Rectal smooth muscle tissue (tissue), 1 donor: Measurements from ENCODE around the gene PANK2.

Experiments used
- H3K27ac ChIP-seq: one replicate; pipeline ENCODE4 v1.7.0; 2013; ENCODE audit warnings: low read depth, low read length, inconsistent platforms
- H3K27me3 ChIP-seq: one replicate; pipeline ENCODE4 v1.7.0; 2013; ENCODE audit warnings: low read length; ENCODE audit not compliant: control insufficient read depth, insufficient read depth
- H3K36me3 ChIP-seq: one replicate; pipeline ENCODE4 v1.7.0; 2013; ENCODE audit warnings: low read length; ENCODE audit not compliant: control insufficient read depth, insufficient read depth
- H3K4me1 ChIP-seq: one replicate; pipeline ENCODE4 v1.7.0; 2013; ENCODE audit warnings: low read length; ENCODE audit not compliant: control insufficient read depth, insufficient read depth
- H3K4me3 ChIP-seq: one replicate; pipeline ENCODE4 v1.7.0; 2013; ENCODE audit warnings: low read length
- H3K9ac ChIP-seq: one replicate; pipeline ENCODE4 v1.7.0; 2013; ENCODE audit warnings: low read length

PANK2 gene

GRCh38 chr20:3861191-3861590, 28.0 kb upstream of the PANK2 start:
- Histone ChIP-seq H3K36me3 (peaks cover 49% of the 10 kb centered on the region), H3K4me3 (no peak overlapping the region), H3K27me3 (no peaks in the 10 kb centered on the region), H3K9ac (no peak overlapping the region), H3K4me1 (no peaks in the 10 kb centered on the region), H3K27ac (no peak overlapping the region)

- Histone ChIP-seq H3K36me3 (peaks cover 55% of the 10 kb centered on the region), H3K9ac (no peak overlapping the region), H3K27me3 (no peaks in the 10 kb centered on the region), H3K4me3 (no peak overlapping the region), H3K4me1 (no peaks in the 10 kb centered on the region), H3K27ac (no peak overlapping the region)
These were observed 26.9 kb upstream of the PANK2 start for GRCh38 chr20:3862333-3862732.

- no peak overlapping the region for H3K27ac ChIP-seq
- H3K4me3 ChIP-seq: no peak overlapping the region
- H3K36me3 ChIP-seq: peaks cover 45% of the 10 kb centered on the region
- H3K27me3 ChIP-seq: no peaks in the 10 kb centered on the region
- H3K9ac ChIP-seq: no peak overlapping the region
- no peaks in the 10 kb centered on the region for H3K4me1 ChIP-seq
These were observed 25.9 kb upstream of the PANK2 start for GRCh38 chr20:3863317-3863716.

GRCh38 chr20:3864518-3864917, 24.7 kb upstream of the PANK2 start:
- peaks cover 45% of the 10 kb centered on the region for H3K36me3 ChIP-seq
- no peaks in the 10 kb centered on the region for H3K27me3 ChIP-seq
- H3K4me1 ChIP-seq: no peaks in the 10 kb centered on the region
- H3K9ac ChIP-seq: no peak overlapping the region
- no peak overlapping the region for H3K27ac ChIP-seq
- H3K4me3 ChIP-seq: no peak overlapping the region

GRCh38 chr20:3865152-3865886, 23.9 kb upstream of the PANK2 start:
- H3K4me3 ChIP-seq: no peak overlapping the region
- peaks cover 45% of the 10 kb centered on the region for H3K36me3 ChIP-seq
- H3K27ac ChIP-seq: no peak overlapping the region
- H3K27me3 ChIP-seq: no peaks in the 10 kb centered on the region
- no peak overlapping the region for H3K9ac ChIP-seq
- no peaks in the 10 kb centered on the region for H3K4me1 ChIP-seq

GRCh38 chr20:3865887-3866407, 23.2 kb upstream of the PANK2 start:
- H3K4me1 ChIP-seq: no peaks in the 10 kb centered on the region
- H3K27me3 ChIP-seq: no peaks in the 10 kb centered on the region
- H3K36me3 ChIP-seq: peaks cover 45% of the 10 kb centered on the region
- no peak overlapping the region for H3K4me3 ChIP-seq
- no peak overlapping the region for H3K9ac ChIP-seq
- no peak overlapping the region for H3K27ac ChIP-seq

- Histone ChIP-seq H3K27ac (no peak overlapping the region), H3K9ac (no peak overlapping the region), H3K27me3 (no peaks in the 10 kb centered on the region), H3K4me1 (no peaks in the 10 kb centered on the region), H3K36me3 (peaks cover 44% of the 10 kb centered on the region), H3K4me3 (no peak overlapping the region)
These were observed 22.7 kb upstream of the PANK2 start for GRCh38 chr20:3866464-3866863.

GRCh38 chr20:3867802-3868201, 21.4 kb upstream of the PANK2 start:
- Histone ChIP-seq H3K27ac (no peak overlapping the region), H3K36me3 (peaks cover 34% of the 10 kb centered on the region), H3K27me3 (no peaks in the 10 kb centered on the region), H3K4me1 (no peaks in the 10 kb centered on the region), H3K4me3 (no peak overlapping the region), H3K9ac (no peak overlapping the region)

GRCh38 chr20:3869839-3870634, 19.1 kb upstream of the PANK2 start:
- H3K9ac ChIP-seq: no peak overlapping the region
- no peak overlapping the region for H3K27ac ChIP-seq
- H3K27me3 ChIP-seq: no peaks in the 10 kb centered on the region
- peaks cover 16% of the 10 kb centered on the region for H3K36me3 ChIP-seq
- no peak overlapping the region for H3K4me3 ChIP-seq
- no peaks in the 10 kb centered on the region for H3K4me1 ChIP-seq

- Histone ChIP-seq H3K36me3 (peaks cover 9% of the 10 kb centered on the region), H3K4me3 (no peak overlapping the region), H3K9ac (no peak overlapping the region), H3K27me3 (no peaks in the 10 kb centered on the region), H3K27ac (no peak overlapping the region), H3K4me1 (no peaks in the 10 kb centered on the region)
These were observed 17.5 kb upstream of the PANK2 start for GRCh38 chr20:3871550-3872265.

- Histone ChIP-seq H3K9ac (no peak overlapping the region), H3K4me3 (no peak overlapping the region), H3K36me3 (peaks cover 6% of the 10 kb centered on the region)
These were observed 15.7 kb upstream of the PANK2 start for GRCh38 chr20:3873507-3873906.

GRCh38 chr20:3874194-3874844, 14.9 kb upstream of the PANK2 start:
- Histone ChIP-seq H3K9ac (no peak overlapping the region), H3K4me1 (no peaks in the 10 kb centered on the region), H3K36me3 (peaks cover 6% of the 10 kb centered on the region), H3K27me3 (no peaks in the 10 kb centered on the region), H3K4me3 (no peak overlapping the region), H3K27ac (no peak overlapping the region)

More at GRCh38 chr20:3873507-3873906, 15.7 kb upstream of the PANK2 start:
- no peak overlapping the region for H3K27ac ChIP-seq
- H3K27me3 ChIP-seq: no peaks in the 10 kb centered on the region
- H3K4me1 ChIP-seq: no peaks in the 10 kb centered on the region
